NCI-H82 treated with DMSO at 0.1 percent for 48 hours (cell line): ENCODE measurements around the gene ZDHHC14.
A peak's percentile ranks its signal among the peaks of the same experiment; 100 is the strongest.

Experiments used
- DNase-seq: peaks from one replicate; lab custom pipeline; 2025; ENCODE audit not compliant: unreplicated experiment; lab: John Stamatoyannopoulos, UW

The ZDHHC14 gene

GRCh38 chr6:157655139-157655538 lies 274.1 kb downstream of the ZDHHC14 start:
- no peak for DNase-seq

- DNase-seq, result peak; percentile 82
Observed at GRCh38 chr6:157656437-157656997, 275.5 kb downstream of the ZDHHC14 start.

- DNase-seq, result peak; percentile 77
Observed at GRCh38 chr6:157657754-157658153, 276.8 kb downstream of the ZDHHC14 start.

- no peak for DNase-seq
Observed at GRCh38 chr6:157658301-157658700, 277.3 kb downstream of the ZDHHC14 start.

DNA sequence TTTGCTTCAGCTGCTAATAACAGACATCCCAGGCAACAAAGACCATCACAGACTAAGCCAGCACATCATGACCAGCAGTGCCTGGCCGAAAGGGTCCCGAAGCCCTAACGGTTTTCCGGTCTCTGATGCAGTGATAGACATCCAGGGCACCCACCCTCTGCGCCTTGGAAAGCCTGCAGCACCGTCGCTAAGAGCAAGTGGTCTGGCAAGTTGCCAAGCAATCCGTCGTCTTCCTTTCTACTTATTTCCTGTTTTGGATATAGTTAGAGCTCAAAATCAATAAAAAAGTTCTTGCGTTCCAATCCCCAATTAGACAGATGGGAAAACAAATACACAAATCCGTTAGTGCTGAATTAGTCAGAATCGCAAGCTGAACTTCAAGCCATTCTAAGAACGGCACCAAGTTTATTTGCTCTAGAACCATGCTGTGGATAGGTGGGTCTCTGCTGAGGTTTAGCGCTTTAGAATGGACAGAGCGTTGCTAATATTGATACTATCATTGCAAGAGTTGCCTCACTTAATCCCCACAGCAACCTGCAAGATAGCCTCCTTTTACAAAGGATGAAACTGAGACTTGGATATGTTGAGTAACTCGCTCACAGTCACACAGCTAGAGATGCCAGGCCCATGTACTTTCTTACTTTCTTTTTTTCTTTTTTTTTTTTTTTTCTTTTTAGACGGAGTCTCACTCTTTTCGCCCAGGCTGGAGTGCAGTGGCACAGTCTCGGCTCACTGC lies 278.7 kb downstream of the ZDHHC14 start:
- DNase-seq, result peak; percentile 75

DNA sequence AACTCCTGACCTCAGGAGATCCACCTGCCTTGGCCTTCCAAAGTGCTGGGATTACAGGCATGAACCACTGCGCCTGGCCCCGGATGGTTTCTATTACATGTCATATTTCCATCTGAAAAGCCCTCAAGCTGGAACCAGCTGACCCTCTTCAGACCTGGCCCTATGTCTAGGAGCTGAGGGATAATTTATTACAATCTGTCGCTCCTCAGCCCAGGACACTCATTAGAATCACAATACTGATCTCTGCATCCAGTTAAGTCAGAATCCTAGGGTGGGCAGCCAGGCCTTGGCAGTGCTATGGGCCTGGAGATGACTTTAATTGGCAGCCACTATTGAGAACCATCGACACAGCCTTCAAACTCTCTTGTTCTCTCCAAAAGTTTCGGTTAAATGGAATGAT lies 279.4 kb downstream of the ZDHHC14 start:
- DNase-seq, result no peak

DNA sequence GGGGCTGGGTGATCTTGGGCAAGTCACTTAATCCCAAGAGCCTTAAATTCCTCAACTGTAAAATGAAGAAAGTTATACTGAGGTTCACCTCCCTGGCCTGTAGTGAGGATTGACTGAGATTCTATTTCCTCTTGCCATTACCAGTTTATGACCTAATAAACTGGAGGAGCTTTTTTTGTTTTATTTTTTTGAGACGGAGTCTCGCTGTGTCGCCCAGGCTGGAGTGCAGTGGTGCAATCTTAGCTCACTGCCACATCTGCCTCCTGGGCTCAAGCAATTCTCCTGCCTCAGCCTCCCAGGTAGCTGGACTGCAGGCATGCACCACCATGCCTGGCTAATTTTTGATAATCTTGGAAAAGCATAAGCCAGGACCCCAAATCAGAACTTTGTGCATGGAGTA lies 280.7 kb downstream of the ZDHHC14 start:
- no peak for DNase-seq

GRCh38 chr6:157663261-157663660 lies 282.3 kb downstream of the ZDHHC14 start:
- no peak for DNase-seq

DNA sequence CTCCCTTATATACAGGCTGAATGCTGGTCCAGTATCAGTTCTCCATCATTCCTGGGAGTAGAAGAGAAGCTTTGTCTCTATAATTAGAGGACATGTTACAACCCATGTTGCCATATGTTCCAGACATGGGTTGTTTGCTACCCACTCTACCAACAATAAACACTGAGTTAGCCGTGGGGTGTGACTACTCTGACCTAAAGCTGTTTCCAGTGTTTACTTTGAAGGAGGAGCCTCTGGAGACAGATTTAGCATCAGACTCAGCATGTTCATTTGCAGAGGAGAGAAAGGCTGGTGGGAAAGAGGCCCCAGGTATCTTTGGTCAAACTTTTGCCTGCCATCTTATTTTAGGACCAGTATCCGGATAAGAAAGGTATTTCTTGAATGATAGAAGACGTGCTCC lies 284.2 kb downstream of the ZDHHC14 start:
- no peak for DNase-seq

DNA sequence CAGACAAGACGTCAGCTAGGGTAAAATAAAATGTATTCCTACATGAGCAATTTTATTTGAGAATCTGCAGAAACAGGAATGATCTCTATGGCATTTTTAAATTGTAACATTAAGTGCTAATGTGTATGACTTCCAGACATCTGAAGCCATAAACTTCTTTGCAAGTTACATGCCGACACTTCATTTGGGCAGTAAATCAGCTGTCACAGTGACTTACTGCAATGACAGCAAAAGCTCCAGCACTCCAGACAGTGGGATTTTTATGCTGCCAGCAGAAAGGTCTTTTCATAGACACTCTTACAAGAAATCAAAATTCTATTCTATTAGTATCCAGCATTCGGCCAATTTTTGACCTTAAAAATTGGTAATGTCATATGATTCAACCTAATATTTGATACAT lies 285.7 kb downstream of the ZDHHC14 start:
- DNase-seq, result no peak

- DNase-seq, result peak; percentile 58
Observed at GRCh38 chr6:157667211-157668008, 286.4 kb downstream of the ZDHHC14 start.

DNA sequence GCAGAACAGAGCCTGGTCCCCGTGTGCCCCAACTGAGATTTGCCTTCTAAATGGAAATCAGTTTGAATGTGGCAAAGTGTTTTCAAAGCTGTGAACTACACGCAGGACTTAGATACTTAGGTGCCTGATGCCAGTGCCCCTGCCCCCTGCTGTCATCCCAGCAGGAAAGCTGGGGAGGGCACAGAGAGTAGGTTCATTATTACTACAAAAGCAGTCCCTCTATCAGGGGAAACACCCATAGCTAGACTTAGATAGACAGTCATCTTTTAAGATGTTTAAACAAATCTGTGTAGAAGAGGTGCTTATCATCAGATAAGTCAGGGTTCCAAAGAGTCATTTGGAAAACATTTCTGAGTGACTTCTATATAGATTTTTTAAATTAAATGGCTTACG lies 287.0 kb downstream of the ZDHHC14 start:
- DNase-seq, result no peak

- no peak for DNase-seq
Observed at GRCh38 chr6:157668713-157669112, 287.7 kb downstream of the ZDHHC14 start.

DNA sequence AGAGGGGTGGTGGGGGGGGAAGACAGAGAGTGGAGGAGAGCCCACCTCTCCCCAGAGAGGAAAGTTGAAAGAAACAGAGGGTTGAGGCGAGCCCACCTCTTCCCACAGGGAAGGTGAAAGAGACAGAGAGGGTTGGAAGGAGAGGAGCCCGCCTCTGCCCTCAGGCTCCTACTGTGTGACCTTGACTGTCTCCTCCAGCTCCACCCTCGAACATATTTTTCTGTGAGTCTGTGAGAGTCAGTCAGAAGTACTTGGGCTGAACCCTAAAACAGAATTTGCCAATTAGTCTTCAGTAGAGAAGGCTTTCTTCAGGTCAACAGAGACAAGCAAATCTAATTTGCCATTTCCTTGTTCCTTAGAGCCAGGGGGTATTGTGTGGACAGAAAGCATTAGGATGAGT lies 288.3 kb downstream of the ZDHHC14 start:
- no peak for DNase-seq

DNA sequence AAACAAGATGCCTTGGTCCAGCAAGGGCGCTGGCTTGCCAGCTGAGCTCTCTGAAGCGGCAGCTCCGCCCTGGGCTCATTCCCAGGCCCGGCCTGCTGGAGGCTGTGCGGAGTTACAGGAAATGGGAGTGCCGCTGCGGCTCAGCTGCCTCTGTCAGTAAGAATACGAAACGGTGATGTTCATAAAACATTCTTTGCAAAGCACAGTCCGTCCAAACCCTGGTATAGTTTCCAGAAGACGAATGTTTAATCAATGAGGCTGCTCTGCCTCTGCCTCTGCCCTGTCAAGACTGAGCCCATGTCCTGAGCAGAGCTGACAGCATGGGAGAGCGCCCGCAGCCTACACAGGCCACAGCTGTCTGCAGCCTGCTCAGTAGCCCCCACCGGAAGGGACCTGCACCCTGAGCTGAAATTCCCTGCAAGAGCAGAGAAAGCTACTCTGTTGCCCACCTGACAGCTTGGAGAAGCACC lies 288.8 kb downstream of the ZDHHC14 start:
- no peak for DNase-seq

DNA sequence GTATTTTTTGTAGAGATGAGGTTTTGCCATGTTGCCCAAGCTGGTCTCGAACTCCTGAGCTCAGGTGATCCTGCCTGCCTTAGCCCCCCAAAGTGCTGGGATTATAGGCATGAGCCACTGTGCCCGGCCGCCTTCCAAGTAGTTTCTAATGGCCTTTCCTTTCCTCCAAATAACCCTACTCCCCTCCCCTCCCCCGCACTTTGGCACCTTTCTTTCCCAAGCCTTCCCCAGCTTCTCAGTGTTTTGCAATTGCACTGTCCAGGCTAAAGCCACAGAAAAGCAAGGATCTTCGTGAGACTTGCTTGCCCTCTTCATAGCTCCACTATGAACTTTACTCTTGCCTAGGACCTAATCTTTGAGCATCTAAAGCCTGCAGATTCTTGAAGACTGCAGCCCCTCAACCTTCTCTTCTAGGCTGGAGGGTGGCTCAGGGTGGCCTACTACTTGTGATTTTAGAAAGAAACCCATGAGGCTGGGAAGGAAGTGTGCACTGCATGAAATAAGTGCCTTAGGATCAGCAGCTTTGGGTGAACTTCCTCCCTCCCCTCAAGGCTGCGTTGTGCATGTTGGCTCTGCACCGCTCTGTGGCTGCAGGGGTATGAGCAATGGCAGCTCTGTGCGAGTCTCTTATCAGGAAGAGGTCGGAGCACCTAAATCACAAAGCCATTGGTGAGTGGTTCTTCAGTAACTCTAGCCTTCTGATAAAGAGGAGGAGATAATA lies 289.6 kb downstream of the ZDHHC14 start:
- DNase-seq, result no peak

GRCh38 chr6:157672726-157673412 lies 291.9 kb downstream of the ZDHHC14 start:
- DNase-seq, result no peak

GRCh38 chr6:157673596-157673995 lies 292.6 kb downstream of the ZDHHC14 start:
- DNase-seq, result no peak

GRCh38 chr6:157674061-157674460 lies 293.1 kb downstream of the ZDHHC14 start:
- DNase-seq, result no peak

- DNase-seq, result no peak
Observed at GRCh38 chr6:157675831-157676230, 294.8 kb downstream of the ZDHHC14 start.

DNA sequence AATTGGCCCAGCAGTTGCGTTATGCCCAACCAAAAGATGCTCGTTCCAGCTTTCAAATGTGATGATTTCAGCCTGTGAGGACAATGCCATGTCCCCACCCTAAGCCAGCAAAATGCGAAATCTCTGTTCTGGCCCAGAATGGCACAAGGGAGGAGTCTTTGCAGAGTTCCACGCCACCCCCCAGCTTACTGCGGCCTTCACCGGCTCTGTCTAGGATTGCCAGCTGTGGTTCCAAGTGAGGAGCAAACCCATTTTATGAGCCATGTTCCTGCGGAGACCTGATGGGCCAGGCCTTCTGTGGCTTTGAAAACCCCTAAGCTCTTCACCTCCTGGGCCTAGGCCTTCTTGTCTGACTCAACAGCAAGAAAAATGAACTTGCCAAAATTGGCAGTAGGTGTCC lies 295.3 kb downstream of the ZDHHC14 start:
- no peak for DNase-seq
